Limb (tissue), 2 donors: ENCODE results near the gene HUS1.

ENCODE experiments used
- DNase-seq, 2 donors: peaks; one replicate each; pipeline ENCODE4 v3.0.0-alpha.2; 2016; ENCODE audit errors: extremely low spot score in 2 of 2

The HUS1 gene

GRCh38 chr7:47979832-47980181, 392 bp upstream of the HUS1 start:
- DNase-seq: no peak

GRCh38 chr7:47978790-47979144, 648 bp downstream of the HUS1 start:
- DNase-seq: no peak

GRCh38 chr7:47973739-47974138, 5.7 kb downstream of the HUS1 start:
- no peak for DNase-seq

GRCh38 chr7:47970761-47971160, 8.7 kb downstream of the HUS1 start:
- no peak for DNase-seq

GRCh38 chr7:47968847-47969774, 10.3 kb downstream of the HUS1 start:
- peak; percentile 66 to 80 for DNase-seq

- no peak for DNase-seq
Measured at GRCh38 chr7:47967708-47968107, 11.7 kb downstream of the HUS1 start.

- no peak for DNase-seq
Measured at GRCh38 chr7:47967123-47967522, 12.3 kb downstream of the HUS1 start.

GRCh38 chr7:47965456-47965855, 14.0 kb downstream of the HUS1 start:
- no peak for DNase-seq

GRCh38 chr7:47962262-47962661, 17.2 kb downstream of the HUS1 start:
- no peak for DNase-seq

GRCh38 chr7:47957156-47957555, 22.3 kb downstream of the HUS1 start:
- DNase-seq: no peak

- no peak for DNase-seq
Measured at GRCh38 chr7:47956220-47956619, 23.2 kb downstream of the HUS1 start.

GRCh38 chr7:47954231-47954911, 25.0 kb downstream of the HUS1 start:
- no peak for DNase-seq

GRCh38 chr7:47953822-47954221, 25.6 kb downstream of the HUS1 start:
- DNase-seq: no peak

GRCh38 chr7:47952224-47952623, 27.2 kb downstream of the HUS1 start:
- no peak for DNase-seq

GRCh38 chr7:47951374-47951773, 28.0 kb downstream of the HUS1 start:
- no peak for DNase-seq

- no peak for DNase-seq
Measured at GRCh38 chr7:47950714-47951113, 28.7 kb downstream of the HUS1 start.

- no peak for DNase-seq
Measured at GRCh38 chr7:47949703-47950102, 29.7 kb downstream of the HUS1 start.

GRCh38 chr7:47948141-47948790, 31.1 kb downstream of the HUS1 start, which contains the start of gene PKD1L1:
PKD1L1 (minus strand) TSS chr7:47948466; CDS start chr7:47948440, 26 bp downstream.
- DNase-seq: no peak

GRCh38 chr7:47947355-47947749, 32.1 kb downstream of the HUS1 start:
- no peak for DNase-seq

GRCh38 chr7:47946581-47947354, 32.6 kb downstream of the HUS1 start:
- DNase-seq: no peak

GRCh38 chr7:47945261-47946015, 34.0 kb downstream of the HUS1 start:
- DNase-seq: peak; percentile 45 to 83
